ENCODE measurements around the gene TOP1.

Gene TOP1

DNA sequence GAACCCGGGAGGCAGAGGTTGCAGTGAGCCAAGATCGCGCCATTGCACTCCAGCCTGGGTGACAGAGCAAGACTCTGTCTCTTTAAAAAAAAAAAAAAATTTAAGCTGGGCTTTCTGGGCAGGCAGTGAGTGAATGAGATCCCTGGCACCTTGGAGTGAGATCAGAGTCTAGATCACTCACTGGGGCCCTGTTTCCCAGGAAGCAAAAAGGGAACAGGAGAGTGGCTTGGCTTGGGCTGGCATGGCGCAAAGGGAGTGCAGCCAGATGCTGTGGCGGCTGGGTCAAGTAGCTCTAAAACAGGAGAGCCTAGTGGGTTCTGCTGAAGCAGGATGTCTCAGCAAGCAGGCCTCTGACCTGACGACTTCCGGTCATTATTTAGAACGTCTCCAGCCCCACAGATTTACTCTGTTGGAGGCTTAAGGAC is 119.2 kb downstream of the TOP1 start:
- DNase-seq (ENCODE audit: low read depth), result no peak

- DNase-seq (ENCODE audit: low read depth), result no peak
Observed at GRCh38 chr20:41148942-41149341, 120.3 kb downstream of the TOP1 start.

DNA sequence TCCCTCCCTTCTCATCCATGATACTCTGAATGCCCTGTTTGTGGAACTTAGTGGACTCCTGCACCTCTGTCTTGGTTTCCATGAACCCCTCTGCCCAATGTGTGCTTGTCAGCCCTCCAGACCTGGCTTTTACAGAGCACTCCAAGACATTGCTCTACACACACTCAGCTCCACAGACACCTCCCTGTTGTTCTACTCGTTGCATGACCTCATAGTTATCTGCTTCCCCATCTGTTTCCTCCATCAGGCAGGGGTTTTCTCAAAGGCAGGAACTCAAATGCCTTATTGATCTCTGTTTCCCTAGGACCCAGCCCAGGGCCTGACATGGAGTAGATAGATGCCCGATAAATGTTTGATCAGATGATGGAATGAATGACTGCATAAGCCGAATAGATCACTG is 122.0 kb downstream of the TOP1 start:
- DNase-seq (ENCODE audit: low read depth), result no peak

DNA sequence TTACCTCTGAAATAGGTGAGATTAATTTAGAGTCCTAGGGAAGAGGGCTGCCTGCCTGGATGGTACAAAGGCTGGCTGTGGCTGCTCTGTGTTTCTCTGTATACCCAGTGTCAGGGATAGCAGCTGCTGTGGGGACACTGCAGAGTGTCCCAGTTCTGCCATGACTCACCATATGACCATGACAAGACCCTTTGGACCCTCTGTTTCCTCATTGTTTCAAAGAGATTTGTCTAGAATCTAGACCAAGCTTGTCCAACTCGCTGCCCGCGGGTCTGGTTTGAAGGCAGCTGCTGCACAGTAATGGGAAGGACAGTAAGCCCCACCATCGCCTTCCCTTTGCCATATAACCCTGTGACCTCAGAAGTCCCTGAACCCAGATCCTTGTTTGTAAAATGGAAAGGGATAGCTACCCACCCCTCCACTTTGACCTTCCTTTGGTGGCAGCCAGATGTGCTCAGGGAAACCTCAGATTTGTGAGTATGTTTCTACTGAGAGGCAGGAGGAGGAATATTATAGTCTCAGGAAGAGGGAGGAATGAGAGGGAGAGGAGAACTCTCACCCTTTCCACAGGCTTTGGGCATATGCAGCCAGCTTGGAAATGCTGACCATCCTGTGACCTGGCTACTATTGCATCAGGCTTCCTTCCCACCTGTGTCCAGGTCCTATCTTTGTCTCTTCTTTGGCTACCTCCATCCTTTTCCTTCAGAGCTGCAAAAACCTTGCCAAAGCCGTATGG is 122.7 kb downstream of the TOP1 start:
- DNase-seq (ENCODE audit: low read depth), result no peak

DNA sequence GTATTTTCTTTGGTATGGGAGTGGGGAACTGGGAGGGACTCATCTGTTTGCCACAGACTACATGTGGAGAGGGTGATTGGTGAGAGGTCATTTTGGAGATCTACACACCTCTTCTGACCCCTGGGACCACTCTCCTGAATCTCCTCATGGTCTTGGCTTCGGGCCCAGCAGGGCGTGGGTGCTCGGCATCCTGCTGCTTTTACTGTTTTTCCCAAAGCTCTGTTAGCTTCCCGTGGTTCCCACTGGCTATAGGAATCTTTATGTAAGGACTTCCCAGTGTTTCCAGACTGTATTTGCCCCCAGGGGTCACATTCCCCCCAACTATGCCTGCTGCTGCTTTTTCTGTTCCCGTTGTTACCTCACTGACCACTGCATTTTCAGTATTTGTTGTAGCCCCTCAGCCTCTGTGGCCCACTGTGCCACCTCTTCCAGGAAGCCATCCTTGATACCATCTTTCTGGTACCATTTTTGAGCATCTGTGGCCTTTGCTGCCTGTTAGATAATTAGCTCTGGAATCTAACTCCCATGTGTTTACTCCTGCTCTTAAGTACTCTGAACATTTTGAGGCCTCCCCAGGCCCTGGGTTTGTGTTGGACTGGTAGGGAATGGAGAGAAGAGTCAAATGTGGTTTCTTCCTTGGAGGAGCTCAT is 123.6 kb downstream of the TOP1 start:
- DNase-seq (ENCODE audit: low read depth), result no peak

- DNase-seq (ENCODE audit: low read depth), result no peak
Observed at GRCh38 chr20:41154436-41155176, 126.0 kb downstream of the TOP1 start.

GRCh38 chr20:41155261-41155660 is 126.6 kb downstream of the TOP1 start:
- no peak for DNase-seq (ENCODE audit: low read depth)

- DNase-seq (ENCODE audit: low read depth), result no peak
Observed at GRCh38 chr20:41158082-41158625, 129.5 kb downstream of the TOP1 start.

DNA sequence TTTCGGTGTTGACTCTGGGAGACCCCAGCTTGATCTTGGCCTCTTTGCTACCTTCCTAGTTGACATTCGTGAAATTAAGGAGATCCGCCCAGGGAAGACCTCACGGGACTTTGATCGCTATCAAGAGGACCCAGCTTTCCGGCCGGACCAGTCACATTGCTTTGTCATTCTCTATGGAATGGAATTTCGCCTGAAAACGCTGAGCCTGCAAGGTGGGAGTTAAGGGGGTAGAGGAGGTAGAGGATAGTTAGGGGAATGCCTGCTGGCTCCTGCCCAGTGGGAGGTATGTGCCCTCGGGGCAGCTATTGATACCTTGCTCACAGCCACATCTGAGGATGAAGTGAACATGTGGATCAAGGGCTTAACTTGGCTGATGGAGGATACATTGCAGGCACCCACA is 130.9 kb downstream of the TOP1 start:
- DNase-seq (ENCODE audit: low read depth), result no peak

- DNase-seq (ENCODE audit: low read depth), result no peak
Observed at GRCh38 chr20:41160686-41161085, 132.1 kb downstream of the TOP1 start.

DNA sequence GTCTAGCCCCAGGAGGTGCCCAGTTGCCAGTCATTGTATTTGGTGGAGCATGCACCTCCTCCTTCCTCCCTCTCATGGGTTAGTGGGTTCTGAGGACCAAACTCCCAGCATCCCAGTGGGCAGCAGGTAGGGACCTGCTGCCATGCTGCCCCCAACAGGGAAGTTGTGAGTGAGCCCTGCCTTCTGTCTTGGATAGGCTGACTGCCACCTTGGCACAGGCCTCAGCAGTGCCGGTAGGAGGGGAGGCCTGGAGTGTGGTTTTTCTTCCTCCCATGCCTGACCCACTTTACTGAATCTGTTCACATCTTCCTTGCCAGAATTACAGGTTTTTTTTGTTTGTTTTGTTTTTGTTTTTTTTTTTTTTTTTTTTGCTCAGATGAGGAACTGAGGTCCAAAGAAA is 133.3 kb downstream of the TOP1 start:
- DNase-seq (ENCODE audit: low read depth), result no peak

DNA sequence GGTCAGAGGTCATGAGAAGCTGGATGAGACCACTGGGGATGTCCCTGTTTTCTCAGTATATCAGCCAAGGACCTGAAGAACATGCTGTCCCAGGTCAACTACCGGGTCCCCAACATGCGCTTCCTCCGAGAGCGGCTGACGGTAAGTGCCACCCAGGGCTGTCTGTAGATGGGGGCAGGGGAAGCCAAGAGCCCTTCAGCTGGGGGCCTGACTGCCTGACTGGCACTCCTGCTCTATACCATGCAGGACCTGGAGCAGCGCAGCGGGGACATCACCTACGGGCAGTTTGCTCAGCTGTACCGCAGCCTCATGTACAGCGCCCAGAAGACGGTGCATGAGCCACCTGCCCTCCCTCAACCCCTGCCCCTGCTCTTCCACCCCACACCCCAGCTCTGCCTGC is 133.8 kb downstream of the TOP1 start:
- DNase-seq (ENCODE audit: low read depth), result no peak

DNA sequence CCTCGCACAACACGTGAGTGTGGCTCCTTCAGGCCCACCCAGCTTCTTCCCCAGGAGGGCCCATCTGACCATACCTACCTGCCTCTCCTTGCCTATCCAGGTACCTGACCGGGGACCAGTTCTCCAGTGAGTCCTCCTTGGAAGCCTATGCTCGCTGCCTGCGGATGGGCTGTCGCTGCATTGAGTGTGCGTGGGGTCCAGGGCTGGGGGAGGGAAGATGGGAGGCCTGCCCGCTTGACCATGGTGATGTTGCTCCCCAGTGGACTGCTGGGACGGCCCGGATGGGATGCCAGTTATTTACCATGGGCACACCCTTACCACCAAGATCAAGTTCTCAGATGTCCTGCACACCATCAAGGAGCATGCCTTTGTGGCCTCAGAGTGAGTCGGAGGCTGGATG is 135.2 kb downstream of the TOP1 start:
- DNase-seq (ENCODE audit: low read depth), result no peak

GRCh38 chr20:41165001-41165882 is 136.6 kb downstream of the TOP1 start:
- no peak for DNase-seq (ENCODE audit: low read depth)

- DNase-seq (ENCODE audit: low read depth), result no peak
Observed at GRCh38 chr20:41166201-41167117, 137.8 kb downstream of the TOP1 start.

DNA sequence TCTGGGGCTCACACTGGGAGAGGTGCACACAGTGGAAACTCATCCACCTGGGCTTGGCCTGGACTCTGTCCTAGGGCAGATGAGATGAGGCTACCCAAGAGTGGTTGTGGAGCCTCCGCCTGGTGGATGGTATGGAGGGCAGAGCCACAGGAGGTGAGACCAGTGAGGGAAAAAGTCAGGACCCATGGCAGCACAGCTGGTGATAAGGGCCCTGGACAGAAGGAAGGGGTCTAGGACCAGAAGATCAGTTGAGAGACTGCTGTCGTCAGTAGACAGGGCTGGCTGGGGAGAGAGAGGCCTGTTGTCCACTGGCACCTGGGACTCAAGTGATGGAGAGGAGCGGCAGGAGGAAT is 138.5 kb downstream of the TOP1 start:
- DNase-seq (ENCODE audit: low read depth), result no peak

DNA sequence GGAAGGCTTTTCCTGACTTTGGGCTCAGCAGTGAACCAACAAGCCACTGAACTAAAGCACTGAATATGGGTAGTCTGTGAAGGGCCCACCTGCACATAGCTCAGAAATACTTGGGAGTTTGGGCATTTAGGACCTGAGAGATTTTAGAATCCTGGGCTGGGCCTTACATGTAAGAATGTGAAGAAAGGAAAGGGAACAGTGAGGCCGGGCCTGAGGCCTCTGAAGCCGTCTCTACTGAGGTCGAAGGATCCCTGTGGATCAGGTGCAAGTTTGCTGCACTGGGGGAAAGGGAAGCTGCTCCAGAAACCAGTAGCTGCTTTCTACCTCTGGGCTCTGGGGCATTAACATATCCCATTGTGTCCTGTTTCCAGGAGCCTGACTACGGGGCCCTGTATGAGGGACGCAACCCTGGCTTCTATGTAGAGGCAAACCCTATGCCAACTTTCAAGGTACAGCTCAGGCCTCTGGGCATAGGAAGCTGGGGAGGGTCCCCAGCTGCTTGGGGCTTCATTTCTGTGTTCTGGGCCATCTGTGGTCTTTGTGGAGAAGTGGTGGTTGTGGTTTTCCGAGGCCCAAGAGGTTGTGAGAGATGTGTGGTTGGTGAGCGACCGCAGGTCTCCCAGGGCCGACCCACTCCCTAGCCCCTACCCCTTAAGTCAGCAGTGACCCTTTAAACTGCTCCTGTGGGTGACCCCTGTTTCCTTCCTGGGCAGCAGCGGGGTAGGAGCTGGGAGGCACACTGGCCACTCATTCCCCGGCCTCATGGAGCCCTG is 139.0 kb downstream of the TOP1 start:
- DNase-seq (ENCODE audit: low read depth), result no peak

DNA sequence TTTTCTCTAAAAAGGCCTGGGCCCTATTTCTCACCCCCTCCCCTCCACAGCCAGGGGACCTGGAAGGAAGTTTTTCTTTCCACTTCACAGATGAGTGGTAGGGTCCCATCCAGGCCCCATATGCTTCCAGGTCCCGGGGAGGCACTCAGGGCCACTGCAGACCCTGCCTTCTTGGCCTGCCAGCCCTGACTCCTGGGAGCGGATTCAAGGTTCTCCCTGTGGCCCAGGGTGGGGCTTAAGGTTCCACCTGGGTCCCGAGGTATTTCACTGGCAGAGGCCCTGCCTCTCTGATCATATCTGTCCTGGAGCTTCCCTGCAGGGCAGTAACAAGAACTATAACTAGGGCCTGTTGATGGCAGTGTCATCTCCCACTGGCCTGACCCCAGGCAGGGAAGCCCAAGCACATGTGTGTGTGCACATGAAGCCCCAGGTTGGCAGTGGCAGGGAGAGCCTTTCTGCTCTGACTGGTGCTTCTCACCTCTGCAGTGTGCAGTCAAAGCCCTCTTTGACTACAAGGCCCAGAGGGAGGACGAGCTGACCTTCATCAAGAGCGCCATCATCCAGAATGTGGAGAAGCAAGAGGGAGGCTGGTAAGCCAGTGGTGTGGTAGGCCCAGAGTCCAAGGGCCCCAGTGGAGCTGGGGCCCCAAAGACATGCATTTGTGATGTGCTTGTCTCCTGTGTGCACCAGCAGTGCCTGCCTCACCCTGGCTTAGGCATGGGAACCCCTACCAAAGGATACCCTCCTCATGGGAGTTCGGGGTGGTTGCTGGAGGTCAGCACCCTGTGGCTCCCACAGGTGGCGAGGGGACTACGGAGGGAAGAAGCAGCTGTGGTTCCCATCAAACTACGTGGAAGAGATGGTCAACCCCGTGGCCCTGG is 139.9 kb downstream of the TOP1 start:
- DNase-seq (ENCODE audit: low read depth), result no peak

- no peak for DNase-seq (ENCODE audit: low read depth)
Observed at GRCh38 chr20:41169162-41169690, 140.6 kb downstream of the TOP1 start.

Measured in stimulated activated CD8-positive, alpha-beta memory T cell treated with anti-CD3 and anti-CD28 coated beads, Interleukin-12 subunit alpha, Interleukin-12 subunit beta, amount 100 ng/mL, for 4 hours (primary cell).